ENCODE data around the gene KIFAP3. TPM values are rescaled to one million over a fixed set of nuclear protein-coding genes. Genes with fewer than 3 reads are reported as not detected.

KIFAP3 gene
- total RNA-seq, 1 donor from 2014 or later, result 12.6 TPM

DNA sequence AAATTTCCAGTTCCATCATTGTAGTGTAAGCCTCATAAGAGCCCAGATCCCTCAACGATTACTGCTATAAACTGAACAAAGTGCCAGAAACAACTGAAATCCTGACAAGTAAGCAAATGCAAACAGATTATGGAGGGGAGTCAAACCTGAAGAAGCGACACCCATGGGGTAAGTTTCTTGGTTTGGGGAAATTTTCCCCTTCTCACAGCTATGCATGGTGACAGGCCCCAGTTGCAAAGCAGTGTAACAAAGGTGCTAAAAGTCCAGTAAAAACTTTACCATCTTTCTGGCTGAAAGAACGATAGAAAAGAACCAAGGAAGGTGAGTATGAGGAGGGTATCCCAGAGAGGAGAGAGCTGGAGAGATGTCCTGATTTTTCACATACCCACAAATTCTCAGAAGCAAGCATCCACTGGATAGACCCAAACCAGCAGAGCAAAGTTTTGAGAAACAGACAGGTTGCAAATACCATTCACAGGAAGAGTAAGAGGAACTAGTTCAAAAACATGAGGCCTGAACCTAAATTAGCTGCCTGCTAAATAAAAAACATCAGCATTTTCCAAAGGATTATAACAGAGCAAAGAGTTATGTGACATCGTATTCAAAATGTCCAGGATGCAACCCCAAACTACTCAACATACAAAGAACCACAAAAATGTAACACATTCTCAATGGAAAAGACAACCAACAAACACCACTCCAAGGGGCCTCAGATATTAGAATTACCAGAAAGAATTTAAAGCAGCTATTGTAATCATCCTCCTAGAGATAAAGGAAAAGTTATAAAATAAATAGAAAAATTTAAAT is 195.3 kb downstream of the KIFAP3 start:
- no peaks in the 10 kb centered on the region for H3K4me1 ChIP-seq
- intact Hi-C loops (cut with DNase I), result no loop called here
- H3K27me3 ChIP-seq, result no peaks in the 10 kb centered on the region
- DNase-seq (ENCODE audit: low spot score in 2 of 2), result no peak
- H3K36me3 ChIP-seq, result peaks cover 33 to 43% of the 10 kb centered on the region in 2 donors
- H3K27ac ChIP-seq, result no peak overlapping the region
- no peak for TF ChIP-seq CTCF (IDR thresholded peaks at IDR 0.05)
- no peaks in the 10 kb centered on the region for H3K9me3 ChIP-seq
- no peak overlapping the region for H3K4me3 ChIP-seq

GRCh38 chr1:169878498-169878897 is 196.0 kb downstream of the KIFAP3 start:
- Histone ChIP-seq H3K9me3 (no peaks in the 10 kb centered on the region), H3K36me3 (peaks cover 40 to 50% of the 10 kb centered on the region in 2 donors), H3K4me1 (no peaks in the 10 kb centered on the region), H3K4me3 (no peak overlapping the region), H3K27ac (no peak overlapping the region), H3K27me3 (no peaks in the 10 kb centered on the region)
- intact Hi-C loops (cut with DNase I), result no loop called here
- TF ChIP-seq CTCF (IDR thresholded peaks at IDR 0.05), result no peak
- DNase-seq (ENCODE audit: low spot score in 2 of 2), result no peak

GRCh38 chr1:169877800-169878491 is 196.5 kb downstream of the KIFAP3 start:
- Histone ChIP-seq H3K4me1 (no peaks in the 10 kb centered on the region), H3K27ac (no peak overlapping the region), H3K4me3 (no peak overlapping the region), H3K36me3 (peaks cover 42 to 56% of the 10 kb centered on the region in 2 donors), H3K9me3 (no peaks in the 10 kb centered on the region), H3K27me3 (no peaks in the 10 kb centered on the region)
- no peak for TF ChIP-seq CTCF (IDR thresholded peaks at IDR 0.05)
- intact Hi-C loops (cut with DNase I), result no loop called here
- DNase-seq (ENCODE audit: low spot score in 2 of 2), result no peak

DNA sequence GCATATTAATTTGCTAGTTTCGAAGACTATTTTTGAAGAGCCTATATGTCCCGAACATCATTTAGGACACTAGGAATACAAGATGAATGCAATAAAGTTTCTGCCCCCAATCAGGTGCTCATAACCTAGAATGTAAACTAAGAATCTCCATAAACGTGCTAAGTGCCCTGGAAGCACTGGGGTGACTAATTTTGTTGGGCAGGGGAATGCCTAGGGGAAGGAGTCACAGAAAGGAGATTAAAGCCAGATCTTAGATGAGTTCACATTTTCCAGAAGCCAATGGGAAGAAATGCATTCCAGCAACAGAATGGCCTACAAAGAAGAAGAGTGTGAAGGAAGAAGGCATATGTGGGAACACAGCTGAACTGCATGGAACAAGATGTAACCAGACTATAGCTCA is 200.3 kb downstream of the KIFAP3 start:
- Histone ChIP-seq H3K27me3 (no peaks in the 10 kb centered on the region), H3K9me3 (no peaks in the 10 kb centered on the region), H3K27ac (no peak overlapping the region), H3K4me3 (no peak overlapping the region), H3K4me1 (no peaks in the 10 kb centered on the region), H3K36me3 (peaks cover 59 to 88% of the 10 kb centered on the region in 2 donors)
- intact Hi-C loops (cut with DNase I), result no loop called here
- DNase-seq (ENCODE audit: low spot score in 2 of 2), result no peak
- no peak for TF ChIP-seq CTCF (IDR thresholded peaks at IDR 0.05)

DNA sequence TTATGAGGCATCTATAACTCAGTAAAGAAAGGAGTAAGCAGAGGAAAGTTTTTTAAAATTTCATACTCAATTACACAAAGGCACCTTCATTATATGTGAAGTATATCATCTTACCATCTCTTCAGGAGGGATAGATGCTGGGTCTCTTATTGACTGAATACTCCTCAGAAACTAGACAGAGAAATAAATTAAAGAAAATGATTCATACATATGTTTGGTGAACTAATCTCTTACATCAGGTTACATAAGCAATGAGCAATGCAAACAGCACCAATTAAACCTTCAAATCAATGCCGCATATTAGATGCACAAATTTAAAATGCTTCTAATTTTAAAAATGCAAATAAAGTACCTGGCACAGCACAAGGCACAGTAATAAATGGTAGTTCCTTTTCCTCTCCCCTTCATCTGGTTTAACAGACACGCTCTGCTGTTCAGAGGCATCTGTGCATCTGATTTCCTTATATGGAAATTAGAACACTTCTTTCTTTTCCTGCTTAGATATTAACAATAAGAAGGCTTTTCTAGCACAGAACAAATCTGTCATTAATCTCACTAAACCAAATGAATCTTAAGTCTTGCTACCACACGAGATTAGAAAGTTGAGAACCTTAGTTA is 200.8 kb downstream of the KIFAP3 start:
- no peaks in the 10 kb centered on the region for H3K27me3 ChIP-seq
- intact Hi-C loops (cut with DNase I), result no loop called here
- no peak for TF ChIP-seq CTCF (IDR thresholded peaks at IDR 0.05)
- DNase-seq (ENCODE audit: low spot score in 2 of 2), result no peak
- H3K4me1 ChIP-seq, result no peaks in the 10 kb centered on the region
- H3K4me3 ChIP-seq, result no peak overlapping the region
- peaks cover 65 to 93% of the 10 kb centered on the region in 2 donors for H3K36me3 ChIP-seq
- no peak overlapping the region for H3K27ac ChIP-seq
- no peaks in the 10 kb centered on the region for H3K9me3 ChIP-seq
